ENCODE measurements around the gene CTSW.

DNA sequence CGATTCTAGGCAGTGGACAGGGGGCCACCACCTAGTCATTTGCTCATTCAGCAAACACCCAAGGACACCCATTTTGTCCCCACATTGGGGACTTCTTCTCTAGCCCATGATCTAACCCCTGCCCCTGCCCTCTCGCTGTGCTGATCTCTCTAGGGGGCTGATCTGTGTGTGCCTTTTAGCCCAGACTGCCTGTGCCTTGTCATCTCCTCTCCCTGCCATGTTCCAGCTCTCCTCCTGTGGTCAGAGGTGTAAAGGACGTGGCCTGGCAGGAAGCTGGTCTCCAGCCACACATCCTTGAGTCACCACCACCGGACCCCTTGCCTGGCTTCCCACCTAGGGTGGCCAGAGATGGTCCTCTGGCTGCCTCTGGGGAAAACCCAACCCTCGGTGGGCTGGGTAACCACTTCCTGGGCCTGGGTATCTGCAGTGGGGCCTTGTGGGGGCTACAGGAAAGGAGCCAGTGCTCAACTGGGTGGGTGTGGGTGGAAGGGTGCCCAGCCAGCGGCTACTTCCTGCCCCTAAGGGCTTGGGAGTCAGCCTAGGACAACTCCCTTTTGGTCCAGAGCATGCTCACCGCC is 1.3 kb downstream of the CTSW start:
- TF ChIP-seq, protein P1, sequence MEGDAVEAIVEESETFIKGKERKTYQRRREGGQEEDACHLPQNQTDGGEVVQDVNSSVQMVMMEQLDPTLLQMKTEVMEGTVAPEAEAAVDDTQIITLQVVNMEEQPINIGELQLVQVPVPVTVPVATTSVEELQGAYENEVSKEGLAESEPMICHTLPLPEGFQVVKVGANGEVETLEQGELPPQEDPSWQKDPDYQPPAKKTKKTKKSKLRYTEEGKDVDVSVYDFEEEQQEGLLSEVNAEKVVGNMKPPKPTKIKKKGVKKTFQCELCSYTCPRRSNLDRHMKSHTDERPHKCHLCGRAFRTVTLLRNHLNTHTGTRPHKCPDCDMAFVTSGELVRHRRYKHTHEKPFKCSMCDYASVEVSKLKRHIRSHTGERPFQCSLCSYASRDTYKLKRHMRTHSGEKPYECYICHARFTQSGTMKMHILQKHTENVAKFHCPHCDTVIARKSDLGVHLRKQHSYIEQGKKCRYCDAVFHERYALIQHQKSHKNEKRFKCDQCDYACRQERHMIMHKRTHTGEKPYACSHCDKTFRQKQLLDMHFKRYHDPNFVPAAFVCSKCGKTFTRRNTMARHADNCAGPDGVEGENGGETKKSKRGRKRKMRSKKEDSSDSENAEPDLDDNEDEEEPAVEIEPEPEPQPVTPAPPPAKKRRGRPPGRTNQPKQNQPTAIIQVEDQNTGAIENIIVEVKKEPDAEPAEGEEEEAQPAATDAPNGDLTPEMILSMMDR (IDR thresholded peaks at IDR 0.05), result no peak
- TF ChIP-seq JUND (IDR thresholded peaks at IDR 0.05) (no peak), YY1 (IDR thresholded peaks at IDR 0.05; ENCODE audit: low read depth) (no peak), FOSL2 (IDR thresholded peaks at IDR 0.05; ENCODE audit: borderline replicate concordance, low read depth) (no peak)

Measured in SK-N-SH (cell line).